NCI-H774 (cell line): ENCODE data around the gene MYCL.
"Not testable (repeated sequence)": the region's sequence is repeated elsewhere in the genome, so short reads cannot be mapped to it uniquely, and the experiment has no call there.

ENCODE experiments used
- DNase-seq: peaks from one replicate; lab custom pipeline; 2025; lab: John Stamatoyannopoulos, UW

MYCL gene

DNA sequence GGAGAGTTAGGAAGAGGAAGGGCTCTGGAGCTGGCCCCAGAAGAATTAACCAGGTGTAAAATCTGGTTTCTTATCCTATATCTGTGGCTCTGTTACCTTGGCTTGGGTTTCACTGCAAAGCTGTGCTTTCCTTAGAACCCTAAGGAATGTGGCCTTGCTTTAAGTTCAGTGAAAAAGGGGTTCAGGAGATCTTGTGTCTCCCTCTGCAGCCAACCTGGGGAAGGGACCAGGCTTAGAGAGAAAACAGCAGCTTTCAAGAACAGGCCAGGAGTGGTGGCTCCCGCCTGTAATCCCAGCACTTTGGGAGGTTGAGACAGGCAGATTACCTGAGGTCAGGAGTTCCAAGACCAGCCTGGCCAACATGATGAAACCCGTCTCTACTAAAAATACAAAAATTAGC lies 16.1 kb upstream of the MYCL start:
- no peak for DNase-seq

GRCh38 chr1:39915499-39916129 lies 13.9 kb upstream of the MYCL start:
- no peak for DNase-seq

DNA sequence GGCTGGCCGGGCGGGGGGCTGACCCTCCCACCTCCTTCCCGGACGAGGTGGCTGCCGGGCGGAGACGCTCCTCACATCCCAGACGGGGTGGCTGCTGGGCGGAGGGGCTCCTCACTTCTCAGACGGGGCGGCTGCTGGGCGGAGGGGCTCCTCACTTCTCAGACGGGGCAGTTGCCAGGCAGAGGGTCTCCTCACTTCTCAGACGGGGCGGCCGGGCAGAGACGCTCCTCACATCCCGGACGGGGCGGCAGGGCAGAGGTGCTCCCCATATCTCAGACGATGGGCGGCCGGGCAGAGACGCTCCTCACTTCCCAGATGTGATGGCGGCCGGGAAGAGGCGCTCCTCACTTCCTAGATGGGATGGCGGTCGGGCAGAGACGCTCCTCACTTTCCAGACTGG lies 11.4 kb upstream of the MYCL start:
- not testable (repeated sequence) for DNase-seq

- DNase-seq: no peak
Observed at GRCh38 chr1:39910263-39910662, 8.5 kb upstream of the MYCL start.

DNA sequence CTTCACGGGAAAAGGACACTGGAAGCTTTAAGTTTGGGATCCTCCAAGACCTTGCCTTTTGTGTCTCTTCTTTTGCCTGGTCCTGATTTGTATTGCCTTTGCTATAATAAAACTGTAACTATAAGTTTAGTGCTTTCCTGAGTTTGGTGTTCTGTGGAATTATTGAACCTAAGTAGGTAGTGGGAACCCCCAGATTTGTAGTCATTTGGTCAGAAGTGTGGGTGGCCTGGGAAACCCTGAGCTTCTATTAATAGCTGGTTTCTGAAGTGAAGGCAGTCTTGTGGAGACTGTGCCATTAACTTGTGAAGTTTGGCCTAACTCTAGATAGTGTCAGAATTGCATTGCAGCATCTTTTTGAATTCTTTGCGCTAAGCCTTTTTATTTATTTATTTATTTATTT lies 6.8 kb upstream of the MYCL start:
- DNase-seq: no peak

DNA sequence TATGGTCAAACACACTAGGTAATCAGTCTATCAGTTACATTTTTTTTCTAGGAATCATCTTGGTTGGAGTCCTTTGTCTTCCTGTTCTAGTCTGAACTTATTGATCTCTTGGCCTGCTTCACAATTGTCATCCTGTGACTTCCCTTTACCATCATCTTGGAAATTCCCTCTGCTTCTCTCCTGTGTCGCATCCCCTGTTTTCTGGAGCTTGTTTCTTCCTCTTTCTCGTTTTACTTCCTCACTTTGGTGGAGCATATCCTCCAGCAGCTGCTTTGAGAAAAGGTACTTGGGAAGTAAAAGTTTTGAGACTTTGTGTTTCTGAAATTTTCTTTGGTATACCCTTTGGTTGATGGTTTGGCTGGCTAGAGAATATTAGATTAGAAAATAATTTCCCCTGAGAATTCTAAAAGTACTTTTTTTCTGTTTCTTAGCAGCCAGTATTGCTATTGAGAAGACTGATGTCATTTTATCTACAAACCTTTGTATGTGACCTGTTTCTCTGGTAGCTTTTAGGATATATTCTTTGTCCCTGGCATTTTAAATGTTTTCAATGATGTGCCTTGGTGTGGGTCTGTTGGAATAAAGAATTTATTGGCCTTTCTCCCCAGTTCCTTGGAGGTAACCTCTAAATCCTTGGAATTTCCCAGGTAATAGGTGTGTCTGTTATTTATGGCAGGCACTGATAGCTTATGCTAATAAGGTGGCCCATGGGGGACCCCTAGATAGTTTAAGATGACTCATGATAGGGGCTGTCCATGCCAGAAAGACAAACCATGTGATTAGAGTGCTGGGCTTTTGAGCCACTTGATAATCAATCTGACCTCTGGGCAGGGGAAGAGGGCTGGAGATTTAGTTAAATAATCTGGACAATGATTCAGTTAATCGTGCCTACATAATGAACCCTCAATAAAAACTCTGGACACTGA lies 6.1 kb upstream of the MYCL start:
- DNase-seq: no peak

DNA sequence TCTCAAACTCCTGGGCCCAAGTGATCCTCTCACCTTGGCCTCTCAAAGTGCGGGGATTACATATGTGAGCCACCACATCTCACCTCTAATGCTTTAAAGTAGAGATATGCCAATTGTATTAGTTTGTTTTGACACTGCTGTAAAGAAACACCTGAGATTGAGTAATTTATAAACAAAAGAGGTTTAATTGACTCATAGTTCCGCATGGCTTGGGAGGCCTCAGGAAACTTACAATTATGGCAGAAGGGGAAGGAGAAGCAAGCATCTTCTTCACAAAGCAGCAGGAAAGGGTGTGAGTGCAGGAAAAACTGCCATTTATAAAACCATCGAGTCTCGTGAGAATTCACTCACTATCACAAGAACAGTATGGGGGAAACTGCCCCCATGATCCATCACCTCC lies 3.5 kb upstream of the MYCL start:
- no peak for DNase-seq

GRCh38 chr1:39902460-39902807 lies 717 bp upstream of the MYCL start:
- no peak for DNase-seq

DNA sequence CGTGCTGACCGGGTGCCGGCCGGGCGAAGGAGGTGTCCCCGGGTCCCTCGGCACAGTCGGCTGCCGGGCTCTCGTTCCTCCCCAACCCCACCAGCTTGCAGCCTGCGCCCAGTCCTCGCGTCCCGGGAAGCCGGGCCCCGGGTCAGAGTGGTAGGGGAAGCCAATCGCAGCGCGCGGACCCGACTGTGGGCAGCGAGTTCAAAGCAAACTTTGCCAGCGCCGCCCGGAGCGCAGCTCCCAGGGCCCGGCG lies 328 bp downstream of the MYCL start:
- no peak for DNase-seq

DNA sequence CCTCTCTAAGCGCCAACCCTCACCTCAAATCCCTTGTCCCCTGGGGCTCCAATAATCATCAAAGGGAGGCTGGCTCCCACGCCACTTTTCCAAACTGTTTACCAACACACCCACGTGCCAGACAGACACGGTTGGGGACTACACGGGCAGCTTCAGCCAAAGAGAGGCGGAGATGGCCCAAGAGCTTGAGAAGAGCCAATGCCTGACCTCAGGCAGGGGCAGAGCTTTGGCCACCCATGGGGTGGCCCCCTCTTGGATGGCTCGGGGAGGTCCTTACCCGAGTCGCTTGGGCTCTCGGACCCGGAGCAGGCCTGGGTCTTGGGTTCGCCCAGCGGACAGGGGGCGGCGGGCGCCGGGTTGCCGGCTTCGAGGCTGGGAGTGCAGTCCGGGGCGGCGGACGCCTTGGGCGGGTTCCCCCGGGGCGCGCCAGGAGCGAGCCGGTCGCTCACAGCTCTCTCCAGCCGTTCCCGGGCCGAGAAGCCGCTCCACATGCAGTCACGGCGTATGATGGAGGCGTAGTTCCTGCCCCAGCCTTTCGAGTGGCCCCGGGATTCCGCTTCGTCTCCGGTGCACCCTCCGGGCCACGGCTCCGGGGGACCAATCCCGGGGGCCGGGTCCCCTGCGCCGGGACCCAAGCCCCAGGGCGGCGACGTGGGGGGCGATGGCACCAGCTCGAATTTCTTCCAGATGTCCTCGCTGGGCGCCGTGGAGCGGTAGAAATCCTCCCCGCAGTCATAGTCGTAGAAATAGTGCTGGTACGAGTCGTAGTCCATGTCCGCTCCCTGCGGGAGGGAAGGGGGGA lies 854 bp downstream of the MYCL start:
- DNase-seq: peak; percentile 25

DNA sequence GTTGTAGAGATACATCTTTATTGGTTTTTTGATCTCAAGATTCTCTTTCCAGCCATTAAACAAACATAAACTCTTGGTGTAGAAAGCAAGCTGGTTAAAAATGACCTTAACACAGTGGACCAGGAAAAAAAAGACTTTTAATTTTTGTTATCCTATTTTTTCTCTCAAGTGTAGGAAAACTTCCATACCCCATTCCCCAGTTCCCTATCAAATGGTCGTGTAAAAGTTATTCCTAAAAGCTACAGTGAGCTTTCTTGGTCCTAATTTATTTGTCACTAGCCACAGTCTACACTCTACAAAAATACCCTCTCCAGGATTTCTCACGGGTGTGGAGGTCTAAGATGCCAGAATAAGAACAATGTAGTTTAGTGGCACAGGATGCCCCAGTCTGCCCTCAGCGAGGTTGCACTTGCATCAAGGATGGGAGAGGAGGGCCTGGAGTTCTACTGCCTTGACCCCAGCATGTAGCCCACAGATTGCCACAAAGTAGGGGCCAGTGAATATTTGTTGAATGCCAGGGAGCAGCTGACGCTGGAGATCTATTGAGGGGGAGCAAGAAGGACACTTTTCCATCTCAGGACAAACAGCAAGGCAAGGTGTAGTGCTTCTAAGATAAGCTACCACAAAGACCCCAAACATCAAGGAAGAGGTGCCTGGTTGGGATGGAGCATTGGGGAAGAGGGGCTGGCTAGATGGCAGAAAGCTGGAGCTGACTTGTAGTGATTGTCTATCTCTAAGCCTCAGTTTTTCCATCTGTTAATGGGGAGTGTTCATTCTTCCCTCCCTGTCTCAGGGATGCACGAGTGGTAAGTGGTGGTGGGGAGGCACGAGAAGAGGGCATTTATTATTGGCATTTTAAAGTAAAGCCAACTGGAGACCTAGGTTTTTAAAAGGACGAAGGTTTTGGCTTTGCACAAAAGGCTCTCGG lies 1.8 kb downstream of the MYCL start:
- DNase-seq: no peak

- peak; percentile 93 for DNase-seq
Observed at GRCh38 chr1:39898648-39899603, 2.8 kb downstream of the MYCL start.

- no peak for DNase-seq
Observed at GRCh38 chr1:39898191-39898590, 3.5 kb downstream of the MYCL start.

DNA sequence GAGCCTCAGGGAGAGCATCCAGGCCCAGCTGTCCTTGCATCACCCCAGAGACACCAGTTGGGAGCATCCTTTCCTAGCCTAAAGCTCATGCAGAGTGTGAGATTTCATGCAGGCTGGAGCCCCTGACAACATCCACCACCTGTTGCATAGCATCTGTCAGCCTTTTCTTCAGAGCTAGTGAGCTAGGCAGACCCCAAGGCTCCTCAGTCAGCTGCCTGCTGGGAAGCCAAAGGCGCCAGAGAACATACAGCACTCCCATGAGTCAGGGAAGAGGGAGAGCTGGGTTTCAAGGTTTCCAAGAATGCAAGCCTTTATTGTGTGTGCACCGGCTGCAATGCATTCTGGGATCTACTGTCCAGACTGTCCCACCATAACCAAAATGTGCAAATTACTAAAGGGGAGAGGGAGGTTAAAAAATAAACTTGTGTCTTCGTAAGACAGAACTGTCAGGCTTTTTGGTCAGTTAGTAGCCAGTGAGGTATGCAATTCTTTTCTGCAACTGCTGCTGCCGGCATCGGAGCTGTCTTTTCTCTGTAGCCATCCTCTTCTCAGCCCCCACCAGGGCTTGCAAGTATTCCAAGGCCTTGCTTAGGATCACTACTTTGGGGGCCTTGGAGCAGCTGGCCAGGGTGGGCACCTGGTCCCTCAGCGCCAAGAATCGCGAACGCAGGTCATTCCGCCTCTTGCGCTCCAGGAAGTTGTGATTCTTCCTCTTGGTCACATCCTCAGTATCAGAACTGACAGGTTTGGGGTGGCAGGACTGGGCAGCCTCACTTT lies 4.6 kb downstream of the MYCL start:
- no peak for DNase-seq

DNA sequence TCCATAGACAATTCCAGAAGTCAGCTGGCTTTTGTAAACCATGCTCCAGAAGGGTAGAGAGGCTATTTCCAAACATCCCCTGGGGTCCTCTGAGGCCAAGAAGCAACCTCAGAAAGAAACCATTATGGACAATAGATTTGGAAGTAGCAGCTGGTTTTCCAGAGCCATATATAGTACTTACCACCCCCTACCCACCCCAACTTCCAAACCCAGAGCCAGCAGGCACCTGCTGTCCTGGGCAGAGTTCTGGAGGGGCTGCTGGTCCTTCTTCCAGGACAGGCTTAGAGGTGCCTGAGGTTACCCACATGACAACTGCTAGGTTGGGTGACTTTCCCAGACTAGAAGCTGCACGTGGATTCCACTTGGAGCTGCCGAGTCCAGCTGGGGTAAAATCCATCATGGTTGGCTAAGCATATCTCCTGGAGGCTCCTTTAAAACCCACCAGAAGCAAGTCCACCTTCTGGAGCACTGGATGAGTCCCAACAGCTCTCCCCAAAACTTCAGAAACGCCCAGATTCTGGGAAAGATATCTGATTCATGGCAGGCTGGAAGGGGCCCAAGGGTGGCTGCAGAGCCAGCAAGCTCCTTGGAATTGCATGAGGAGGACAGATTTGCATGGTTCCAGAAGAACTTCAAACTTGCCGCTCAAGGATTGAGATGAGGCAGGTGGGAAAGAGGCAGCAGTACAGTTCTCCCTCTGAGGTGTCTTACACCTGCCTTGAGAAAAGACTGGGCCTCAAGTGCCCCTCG lies 5.8 kb downstream of the MYCL start:
- no peak for DNase-seq

DNA sequence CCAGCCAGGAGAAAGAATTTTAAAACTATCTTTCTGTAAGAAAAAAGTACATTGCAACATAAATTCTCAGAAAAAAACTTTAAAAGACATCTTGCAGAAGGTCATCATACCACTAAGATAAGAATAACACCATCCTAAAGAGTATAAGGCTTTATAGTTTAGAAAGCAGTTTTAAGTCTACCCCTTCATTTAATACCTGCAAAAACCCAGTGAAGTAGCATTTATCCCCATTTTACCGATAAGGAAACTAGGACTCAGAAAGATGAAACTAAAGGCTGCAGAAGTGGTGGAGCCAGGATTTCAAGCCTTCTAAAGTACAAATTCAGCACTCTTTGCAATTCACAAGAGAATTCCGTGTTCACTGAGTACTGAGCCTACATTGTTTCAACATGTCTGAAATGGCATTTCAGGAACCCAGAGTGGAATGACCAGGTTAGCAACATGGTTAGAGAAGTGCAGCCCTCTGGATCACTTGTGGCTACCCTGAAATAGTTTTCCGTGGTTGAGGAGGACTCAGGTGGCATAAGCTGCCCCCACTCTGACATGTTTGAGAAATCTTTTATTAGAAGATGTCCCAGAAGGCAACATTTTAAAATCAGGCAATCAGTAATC lies 6.7 kb downstream of the MYCL start:
- DNase-seq: no peak

DNA sequence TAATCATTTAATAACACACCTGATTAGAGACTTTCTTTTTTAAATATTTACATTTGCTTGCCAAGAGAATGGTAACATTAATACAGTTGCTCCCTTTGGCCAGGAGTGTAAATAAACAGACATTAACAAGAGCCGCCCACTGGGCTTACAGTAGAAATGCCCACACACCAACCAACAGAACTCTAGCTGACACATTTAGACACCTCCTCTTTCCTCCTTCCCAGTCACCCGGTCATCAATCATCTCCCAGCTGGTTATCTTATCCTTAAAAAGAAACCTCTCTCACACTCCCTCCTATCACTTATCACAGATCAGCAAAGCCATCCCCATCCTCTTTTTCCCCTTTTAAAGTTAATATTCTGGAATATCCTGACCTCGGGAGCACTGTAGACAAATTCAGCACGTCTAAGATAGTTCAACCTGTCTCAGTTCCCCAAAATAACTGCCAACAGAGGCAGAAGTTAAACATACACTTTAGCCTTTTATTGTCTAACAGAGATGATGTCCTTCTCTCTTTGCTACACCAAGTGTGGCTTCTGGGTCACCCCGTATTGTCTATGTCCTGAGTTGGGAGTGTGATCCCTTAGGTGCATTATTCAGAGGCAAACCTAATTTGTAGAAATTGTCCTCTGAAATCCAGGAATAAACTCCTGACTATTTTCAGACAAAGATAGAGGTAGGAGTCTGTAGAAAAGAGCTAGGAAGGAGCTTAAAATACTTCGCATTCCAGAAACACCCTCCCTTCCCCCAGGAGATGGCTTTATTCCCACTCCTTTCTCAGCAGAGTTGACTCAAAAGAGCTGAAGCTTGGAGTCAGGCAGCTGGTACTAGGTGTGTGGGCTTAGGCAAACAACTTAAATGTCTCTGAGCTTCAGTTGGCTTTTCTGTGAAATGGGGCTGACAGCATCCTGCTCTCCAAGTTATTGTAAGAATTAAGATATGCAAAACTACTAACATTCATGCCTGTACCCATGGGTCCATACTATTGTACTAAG lies 8.8 kb downstream of the MYCL start:
- peak; percentile 90 for DNase-seq

- no peak for DNase-seq
Observed at GRCh38 chr1:39890880-39891279, 10.8 kb downstream of the MYCL start.
